ENCODE data around the gene ZFYVE21. TPM values are rescaled to one million over a fixed set of nuclear protein-coding genes. Genes with fewer than 3 reads are reported as not detected.

ZFYVE21 gene
- total RNA-seq, 1 donor, result 47.0 TPM

DNA sequence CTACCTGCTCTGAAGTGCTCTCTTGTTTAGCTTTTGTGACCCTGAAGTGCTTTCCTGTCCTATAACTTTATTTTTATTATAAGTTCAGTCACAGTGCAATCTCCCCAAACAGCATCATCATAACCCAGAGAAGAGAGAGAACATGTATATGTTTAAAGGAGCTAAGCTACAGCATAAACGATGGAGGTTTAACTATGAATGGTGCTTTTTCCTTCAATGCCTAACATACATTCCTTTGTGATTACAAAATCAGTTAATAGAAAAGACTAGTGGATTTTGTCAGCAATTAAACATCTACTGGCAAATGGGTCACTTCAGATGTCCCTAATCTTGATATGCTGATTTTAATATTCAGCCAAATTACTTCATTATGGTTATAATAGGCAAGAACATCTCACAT lies 46.4 kb downstream of the ZFYVE21 start:
- no peak for DNase-seq (ENCODE audit: low read depth)
- no peak overlapping the region for H3K4me3 ChIP-seq (ENCODE audit: low read depth, low read length)
- TF ChIP-seq, protein P1, sequence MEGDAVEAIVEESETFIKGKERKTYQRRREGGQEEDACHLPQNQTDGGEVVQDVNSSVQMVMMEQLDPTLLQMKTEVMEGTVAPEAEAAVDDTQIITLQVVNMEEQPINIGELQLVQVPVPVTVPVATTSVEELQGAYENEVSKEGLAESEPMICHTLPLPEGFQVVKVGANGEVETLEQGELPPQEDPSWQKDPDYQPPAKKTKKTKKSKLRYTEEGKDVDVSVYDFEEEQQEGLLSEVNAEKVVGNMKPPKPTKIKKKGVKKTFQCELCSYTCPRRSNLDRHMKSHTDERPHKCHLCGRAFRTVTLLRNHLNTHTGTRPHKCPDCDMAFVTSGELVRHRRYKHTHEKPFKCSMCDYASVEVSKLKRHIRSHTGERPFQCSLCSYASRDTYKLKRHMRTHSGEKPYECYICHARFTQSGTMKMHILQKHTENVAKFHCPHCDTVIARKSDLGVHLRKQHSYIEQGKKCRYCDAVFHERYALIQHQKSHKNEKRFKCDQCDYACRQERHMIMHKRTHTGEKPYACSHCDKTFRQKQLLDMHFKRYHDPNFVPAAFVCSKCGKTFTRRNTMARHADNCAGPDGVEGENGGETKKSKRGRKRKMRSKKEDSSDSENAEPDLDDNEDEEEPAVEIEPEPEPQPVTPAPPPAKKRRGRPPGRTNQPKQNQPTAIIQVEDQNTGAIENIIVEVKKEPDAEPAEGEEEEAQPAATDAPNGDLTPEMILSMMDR (IDR thresholded peaks at IDR 0.05; ENCODE audit: insufficient read depth, low read length), result no peak

DNA sequence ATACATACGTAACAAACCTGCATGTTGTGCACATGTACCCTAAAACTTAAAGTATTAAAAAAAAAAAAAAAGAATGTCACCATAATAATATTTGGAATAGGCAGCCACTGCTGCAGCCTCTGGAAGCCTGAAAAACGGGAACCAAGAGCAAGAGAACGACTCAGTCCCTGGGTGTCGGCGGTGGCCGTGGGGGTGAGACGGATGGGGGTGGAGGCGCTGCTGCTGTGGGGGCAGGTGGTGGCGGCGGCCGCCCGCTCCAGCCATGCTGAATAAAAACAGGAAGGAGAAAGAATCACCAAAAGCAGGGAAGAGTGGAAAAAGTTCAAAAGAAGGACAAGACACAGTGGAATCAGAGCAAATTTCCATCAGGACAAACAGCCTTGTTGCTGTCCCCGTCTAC lies 46.9 kb downstream of the ZFYVE21 start:
- DNase-seq (ENCODE audit: low read depth), result no peak
- TF ChIP-seq, protein P1 (IDR thresholded peaks at IDR 0.05; ENCODE audit: insufficient read depth, low read length), result no peak
- no peak overlapping the region for H3K4me3 ChIP-seq (ENCODE audit: low read depth, low read length)

DNA sequence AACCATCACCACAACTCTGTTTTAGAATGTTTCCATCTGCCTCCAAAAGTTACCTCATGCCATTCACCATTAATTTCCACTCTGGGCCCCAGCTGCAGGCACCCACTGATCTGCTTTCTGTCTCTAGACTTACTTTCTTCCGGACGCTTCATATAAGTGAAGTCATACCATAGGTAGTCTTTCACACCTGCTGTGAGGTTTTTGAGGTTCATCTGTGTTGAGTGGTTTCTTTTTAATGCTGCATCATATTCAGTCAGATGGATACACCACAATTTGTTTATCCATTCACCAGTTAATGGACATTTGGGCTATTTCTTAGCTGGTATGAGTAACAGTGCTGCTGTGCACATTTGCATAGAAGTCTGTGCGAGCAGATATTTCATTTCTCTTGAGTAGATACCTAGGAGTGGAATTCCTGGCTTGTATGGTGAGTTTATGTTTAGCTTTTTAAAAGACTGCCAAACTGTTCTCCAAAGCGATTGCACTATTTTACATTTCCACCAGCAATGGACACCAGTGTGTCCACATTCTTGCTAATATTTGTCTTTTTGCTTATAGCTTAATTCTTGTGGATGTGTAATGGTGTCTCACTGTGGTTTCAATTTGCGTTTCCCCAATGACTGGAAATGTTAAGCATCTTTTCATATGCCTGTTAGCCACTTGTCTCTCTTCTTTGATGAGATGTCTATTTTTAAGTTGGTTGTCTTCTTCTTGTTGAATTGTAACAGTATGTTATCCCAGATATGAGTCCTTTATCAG lies 48.3 kb downstream of the ZFYVE21 start:
- DNase-seq (ENCODE audit: low read depth), result no peak
- TF ChIP-seq, protein P1 (IDR thresholded peaks at IDR 0.05; ENCODE audit: insufficient read depth, low read length), result no peak
- no peak overlapping the region for H3K4me3 ChIP-seq (ENCODE audit: low read depth, low read length)

DNA sequence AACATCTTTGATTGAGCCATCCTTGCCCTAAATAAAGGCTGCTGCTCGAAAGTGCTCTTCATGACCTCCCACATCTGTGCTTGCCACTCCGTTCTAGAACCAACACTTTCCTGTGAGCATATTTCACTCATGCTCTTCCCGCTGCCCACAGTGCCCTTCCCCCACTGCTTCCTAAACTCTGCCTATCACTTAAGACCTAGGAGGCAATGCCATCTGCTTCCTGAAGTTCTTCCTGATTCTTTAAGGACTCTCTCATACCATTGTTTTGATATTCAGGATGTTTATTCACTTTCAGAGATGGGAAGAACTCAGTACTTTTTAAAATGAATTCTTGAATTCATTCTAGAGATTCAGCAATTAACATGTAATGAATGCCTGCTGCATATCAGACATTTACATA lies 49.9 kb downstream of the ZFYVE21 start:
- H3K4me3 ChIP-seq (ENCODE audit: low read depth, low read length), result no peak overlapping the region
- TF ChIP-seq, protein P1 (IDR thresholded peaks at IDR 0.05; ENCODE audit: insufficient read depth, low read length), result no peak
- DNase-seq (ENCODE audit: low read depth), result no peak

DNA sequence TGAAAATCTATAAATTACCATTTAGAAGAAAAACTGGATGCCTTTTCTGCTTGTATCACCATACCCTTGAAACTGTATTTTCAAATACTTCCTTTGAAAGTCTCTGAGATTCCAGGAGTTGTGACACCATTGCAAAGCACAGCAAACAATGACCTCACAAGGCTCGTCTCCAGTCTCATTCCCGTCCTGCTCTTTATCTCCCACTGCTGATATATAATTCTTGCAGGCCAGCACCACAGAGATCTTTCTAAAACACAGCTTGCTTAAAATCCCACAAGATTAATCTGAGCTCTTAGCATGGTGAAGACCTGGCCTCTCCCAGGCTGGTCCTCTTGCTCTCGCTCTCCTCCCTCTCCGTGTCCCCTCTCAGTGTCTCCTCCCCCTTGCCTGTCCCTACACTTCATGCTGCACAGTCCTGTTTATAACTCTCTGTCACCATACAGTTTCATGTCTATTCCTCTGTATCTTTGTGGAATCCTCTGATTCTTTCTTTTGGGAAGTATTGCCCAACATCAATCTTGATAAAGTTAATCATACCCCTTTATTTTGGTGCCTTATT lies 51.8 kb downstream of the ZFYVE21 start:
- DNase-seq (ENCODE audit: low read depth), result no peak
- TF ChIP-seq, protein P1 (IDR thresholded peaks at IDR 0.05; ENCODE audit: insufficient read depth, low read length), result no peak
- H3K4me3 ChIP-seq (ENCODE audit: low read depth, low read length), result no peak overlapping the region

DNA sequence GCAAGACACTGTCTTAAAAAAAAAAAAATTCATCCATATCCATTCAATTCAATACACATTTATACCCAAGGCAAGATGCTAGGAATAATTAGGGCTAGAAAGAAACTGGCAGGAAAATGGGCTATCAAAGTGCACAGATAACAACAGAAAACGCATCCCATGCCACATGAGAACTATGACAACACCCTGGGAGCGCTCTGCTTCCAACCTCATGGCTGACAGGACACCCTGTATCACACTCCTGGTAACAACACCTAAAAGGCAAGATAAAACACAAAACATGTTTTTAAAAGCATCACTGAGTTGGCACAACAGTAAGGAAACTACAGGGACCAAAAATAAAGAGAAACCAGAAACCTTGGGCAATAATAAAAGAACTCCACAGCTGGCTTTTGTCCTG lies 54.9 kb downstream of the ZFYVE21 start:
- TF ChIP-seq, protein P1 (IDR thresholded peaks at IDR 0.05; ENCODE audit: insufficient read depth, low read length), result no peak
- no peak for DNase-seq (ENCODE audit: low read depth)
- no peak overlapping the region for H3K4me3 ChIP-seq (ENCODE audit: low read depth, low read length)
